ENCODE data around the gene TBXA2R. TPM values are rescaled to one million over a fixed set of nuclear protein-coding genes. Genes with fewer than 3 reads are reported as not detected.

TBXA2R gene
- total and polyA plus RNA-seq, 2 of the 4 experiments (the other 2 are of a cell fraction), result 0.36 to 2.3 TPM

GRCh38 chr19:3641515-3642269, 35.0 kb upstream of the TBXA2R start:
- Histone ChIP-seq H4K8ac (ENCODE audit: low read depth in 2 of 2, low read length in 2 of 2) (no peak overlapping the region), H3K79me1 (ENCODE audit: low read depth in 1 of 2, low read length in 2 of 2) (no peaks in the 10 kb centered on the region; a peak in 1 of 4 replicates), H3K9me3 (ENCODE audit: control insufficient read depth, insufficient read depth, low read length) (no peaks in the 10 kb centered on the region), H3K18ac (ENCODE audit: low read depth, low read length) (no peak overlapping the region), H3K36me3 (ENCODE audit: control insufficient read depth, insufficient read depth, low read length) (peaks cover 50% of the 10 kb centered on the region), H3K23ac (ENCODE audit: low read depth, low read length) (no peak overlapping the region), H3K9ac (ENCODE audit: low read depth, low read length) (no peak overlapping the region), H2BK15ac (ENCODE audit: low read depth, low read length) (no peak overlapping the region), H3K27ac (ENCODE audit: insufficient read depth, low read length) (no peak overlapping the region), H2BK20ac (ENCODE audit: low read depth, low read length) (no peak overlapping the region), H3K4me1 (ENCODE audit: control insufficient read depth, insufficient read depth, low read length) (no peaks in the 10 kb centered on the region), H3K56ac (ENCODE audit: extremely low read depth, insufficient read depth, low read length) (no peak overlapping the region), H3K14ac (replicated peaks; ENCODE audit: low read depth, low read length) (no peak overlapping the region), H2AK9ac (replicated peaks; ENCODE audit: low read depth, low read length, poor library complexity) (no peak overlapping the region), H3K9me1 (ENCODE audit: insufficient read depth, low read length) (no peaks in the 10 kb centered on the region), H3K4me2 (ENCODE audit: low read depth, low read length) (no peak overlapping the region), H4K20me1 (ENCODE audit: insufficient read depth, low read length) (peaks cover 6% of the 10 kb centered on the region; the same call in 1 of the 2 replicates), H2AFZ (replicated peaks; ENCODE audit: low read length, poor library complexity) (no peak overlapping the region), H3K4ac (ENCODE audit: low read depth, low read length) (no peak overlapping the region), H4K91ac (ENCODE audit: insufficient read depth, low read depth, low read length) (no peak overlapping the region), H2BK120ac (ENCODE audit: low read depth, low read length) (no peak overlapping the region), H2BK5ac (ENCODE audit: low read depth, low read length, poor library complexity, severe bottlenecking) (no peak overlapping the region), H2AK5ac (ENCODE audit: low read depth, low read length) (no peak overlapping the region), H3K27me3 (ENCODE audit: control insufficient read depth, insufficient read depth, low read length) (no peaks in the 10 kb centered on the region), H4K5ac (ENCODE audit: low read depth, low read length) (no peak overlapping the region), H3K4me3 (ENCODE audit: insufficient read depth, low read depth, low read length) (no peak overlapping the region)
- POLR2A ChIA-PET (ENCODE audit: unreplicated experiment), result no interaction called here
- no peak for ATAC-seq (ENCODE audit: low read depth)
- BruUV-seq (replicated peaks), result no TSS peak
- intact Hi-C loops (cut with micrococcal nuclease), result no loop called here
- no peak for DNase-seq
- whole genome bisulfite sequencing, 2 experiments (ENCODE audit: extremely low coverage in 2 of 2, insufficient read length in 1 of 2), result 93% methylated on average over 23 of the region's 28 CpGs; no CpG with 5 or more reads in 1 of the 2 experiments
- dilution Hi-C loops (cut with HindIII; ENCODE audit: low sequenced_read_pairs, unreplicated experiment), result no loop called here
- in situ Hi-C loops (cut with MboI; ENCODE audit: low sequenced_read_pairs), result no loop called here
- CTCF ChIA-PET, result no interaction called here
- TF ChIP-seq MAFK (IDR thresholded peaks at IDR 0.05; ENCODE audit: low read depth, low read length) (no peak), CHD1 (IDR thresholded peaks at IDR 0.05; ENCODE audit: low read depth, low read length) (no peak)
- TF ChIP-seq, protein P1, sequence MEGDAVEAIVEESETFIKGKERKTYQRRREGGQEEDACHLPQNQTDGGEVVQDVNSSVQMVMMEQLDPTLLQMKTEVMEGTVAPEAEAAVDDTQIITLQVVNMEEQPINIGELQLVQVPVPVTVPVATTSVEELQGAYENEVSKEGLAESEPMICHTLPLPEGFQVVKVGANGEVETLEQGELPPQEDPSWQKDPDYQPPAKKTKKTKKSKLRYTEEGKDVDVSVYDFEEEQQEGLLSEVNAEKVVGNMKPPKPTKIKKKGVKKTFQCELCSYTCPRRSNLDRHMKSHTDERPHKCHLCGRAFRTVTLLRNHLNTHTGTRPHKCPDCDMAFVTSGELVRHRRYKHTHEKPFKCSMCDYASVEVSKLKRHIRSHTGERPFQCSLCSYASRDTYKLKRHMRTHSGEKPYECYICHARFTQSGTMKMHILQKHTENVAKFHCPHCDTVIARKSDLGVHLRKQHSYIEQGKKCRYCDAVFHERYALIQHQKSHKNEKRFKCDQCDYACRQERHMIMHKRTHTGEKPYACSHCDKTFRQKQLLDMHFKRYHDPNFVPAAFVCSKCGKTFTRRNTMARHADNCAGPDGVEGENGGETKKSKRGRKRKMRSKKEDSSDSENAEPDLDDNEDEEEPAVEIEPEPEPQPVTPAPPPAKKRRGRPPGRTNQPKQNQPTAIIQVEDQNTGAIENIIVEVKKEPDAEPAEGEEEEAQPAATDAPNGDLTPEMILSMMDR (conservative IDR thresholded peaks at IDR 0.05; ENCODE audit: low read depth, low read length), result no peak
